Measurements from ENCODE around the gene ZNF556.

Gene ZNF556

GRCh38 chr19:2923510-2923909, 56.4 kb downstream of the ZNF556 start:
- Histone ChIP-seq H3K27me3 (ENCODE audit: insufficient read depth, low read depth, severe bottlenecking) (no peaks in the 10 kb centered on the region), H3K36me3 (peaks cover 15% of the 10 kb centered on the region), H3K9me3 (ENCODE audit: severe bottlenecking) (no peaks in the 10 kb centered on the region), H3K4me3 (ENCODE audit: low read depth, low read length) (no peak overlapping the region), H3K27ac (no peak overlapping the region)
- no peak for DNase-seq
- TF ChIP-seq CTCF (IDR thresholded peaks at IDR 0.05; ENCODE audit: low read depth, low read length): no peak

GRCh38 chr19:2926341-2927031, 59.4 kb downstream of the ZNF556 start:
- Histone ChIP-seq H3K27ac (no peak overlapping the region), H3K9me3 (ENCODE audit: severe bottlenecking) (no peaks in the 10 kb centered on the region), H3K4me3 (ENCODE audit: low read depth, low read length) (no peak overlapping the region), H3K36me3 (peaks cover 4% of the 10 kb centered on the region), H3K27me3 (ENCODE audit: insufficient read depth, low read depth, severe bottlenecking) (no peaks in the 10 kb centered on the region)
- DNase-seq: no peak
- TF ChIP-seq CTCF (IDR thresholded peaks at IDR 0.05; ENCODE audit: low read depth, low read length): no peak

GRCh38 chr19:2927032-2927430, 59.9 kb downstream of the ZNF556 start:
- no peaks in the 10 kb centered on the region for H3K27me3 ChIP-seq (ENCODE audit: insufficient read depth, low read depth, severe bottlenecking)
- TF ChIP-seq CTCF (IDR thresholded peaks at IDR 0.05; ENCODE audit: low read depth, low read length): no peak
- DNase-seq: no peak
- H3K9me3 ChIP-seq (ENCODE audit: severe bottlenecking): no peaks in the 10 kb centered on the region
- peaks cover 5% of the 10 kb centered on the region for H3K36me3 ChIP-seq
- H3K27ac ChIP-seq: no peak overlapping the region
- H3K4me3 ChIP-seq (ENCODE audit: low read depth, low read length): no peak overlapping the region
